K562 (cell line): ENCODE measurements around the gene BMPER. TPM values are rescaled to one million over a fixed set of nuclear protein-coding genes. Genes with fewer than 3 reads are reported as not detected.

Experiments used
- ESRRB ChIP-seq: fragments of 250-450 bp; sonication (Bioruptor Pico); IDR thresholded peaks from 2 replicates; pipeline ENCODE4 v1.5.0; 2020; ENCODE audit warnings: mild to moderate bottlenecking, moderate library complexity, borderline replicate concordance
- RAD21 ChIP-seq, 2 experiments: fragments of 250-450 bp in 1 of 2; fragments of 450-650 bp in 1 of 2; sonication (Bioruptor Pico) in 1 of 2; formaldehyde crosslinking in 1 of 2; IDR thresholded peaks in 1 of 2; conservative IDR thresholded peaks in 1 of 2; 2 replicates each; pipeline versions ENCODE4 v1.4.0 to v1.8.0; 2020 to 2022; ENCODE audit warnings: mild to moderate bottlenecking in 2 of 2, moderate library complexity in 1 of 2
- SMARCA5 ChIP-seq: fragments of 450-650 bp; IDR thresholded peaks from 2 replicates; pipeline ENCODE4 v1.6.1; 2016
- TAF15 ChIP-seq: fragments of 200-400 bp; formaldehyde crosslinking; IDR thresholded peaks from 2 replicates; pipeline ENCODE4 v1.6.1; 2017; ENCODE audit warnings: mild to moderate bottlenecking, low read depth, low read length, moderate library complexity
- TAL1 ChIP-seq: fragments of 450-650 bp; IDR thresholded peaks from 2 replicates; pipeline ENCODE4 v1.6.1; 2016; ENCODE audit warnings: mild to moderate bottlenecking
- ZNF23 ChIP-seq: fragments of 250-450 bp; sonication (Bioruptor Pico); IDR thresholded peaks from 2 replicates; pipeline ENCODE4 v1.4.0; 2020; ENCODE audit warnings: mild to moderate bottlenecking
- polyA plus RNA-seq, 8 experiments: library from polyadenylated mRNA; depleted of rRNA in 4 of 8; stranded (reverse) in 5 of 8; unstranded in 3 of 8; fragments of >200 nt; fragmentation: Nextera tagmentation in 2 of 8; fragmentation: Illumina TruSeq in 1 of 8; extraction: Ambion mirVana in 2 of 8; extraction: Trizol in 1 of 8; gene quantifications; 2 replicates each; pipeline versions ENCODE4 v1.2.1 to v1.2.3, GENCODE V29; 2011 to 2014; ENCODE audit warnings: inconsistent platforms in 1 of 8, missing spikeins in 1 of 8
- total RNA-seq, 7 experiments: library from RNA; depleted of rRNA in 6 of 7; stranded (reverse); fragments of >200 nt in 6 of 7; fragmentation: Illumina TruSeq in 2 of 7; extraction: Trizol in 2 of 7; gene quantifications; 2 replicates each; pipeline versions ENCODE4 v1.2.1 to v1.2.3, GENCODE V29; 2011 to 2021; ENCODE audit warnings: low replicate concordance in 1 of 7
- TF ChIP-seq, protein P1 (sequence below): IDR thresholded peaks from 3 replicates; pipeline ENCODE4 v1.6.1; 2011; ENCODE audit warnings: borderline replicate concordance, mild to moderate bottlenecking, moderate library complexity; ENCODE audit not compliant: insufficient read length; ENCODE audit errors: extremely low read depth
- TF ChIP-seq, protein P2 (sequence below), 3 experiments: IDR thresholded peaks in 2 of 3; conservative IDR thresholded peaks in 1 of 3; 2 replicates each; pipeline ENCODE4 v1.5.1; 2011 to 2012; ENCODE audit warnings: low read length in 3 of 3, mild to moderate bottlenecking in 3 of 3, control low read depth in 2 of 3, improper control_type of control experiment in 1 of 3, inconsistent platforms in 1 of 3, low read depth in 1 of 3, mixed read lengths in 1 of 3, moderate library complexity in 1 of 3; ENCODE audit not compliant: insufficient read depth in 2 of 3

Gene BMPER
- total and polyA plus RNA-seq, 9 of the 15 experiments (the other 6 are each of a cell fraction or from before 2014, with no cell fraction given): not detected

DNA sequence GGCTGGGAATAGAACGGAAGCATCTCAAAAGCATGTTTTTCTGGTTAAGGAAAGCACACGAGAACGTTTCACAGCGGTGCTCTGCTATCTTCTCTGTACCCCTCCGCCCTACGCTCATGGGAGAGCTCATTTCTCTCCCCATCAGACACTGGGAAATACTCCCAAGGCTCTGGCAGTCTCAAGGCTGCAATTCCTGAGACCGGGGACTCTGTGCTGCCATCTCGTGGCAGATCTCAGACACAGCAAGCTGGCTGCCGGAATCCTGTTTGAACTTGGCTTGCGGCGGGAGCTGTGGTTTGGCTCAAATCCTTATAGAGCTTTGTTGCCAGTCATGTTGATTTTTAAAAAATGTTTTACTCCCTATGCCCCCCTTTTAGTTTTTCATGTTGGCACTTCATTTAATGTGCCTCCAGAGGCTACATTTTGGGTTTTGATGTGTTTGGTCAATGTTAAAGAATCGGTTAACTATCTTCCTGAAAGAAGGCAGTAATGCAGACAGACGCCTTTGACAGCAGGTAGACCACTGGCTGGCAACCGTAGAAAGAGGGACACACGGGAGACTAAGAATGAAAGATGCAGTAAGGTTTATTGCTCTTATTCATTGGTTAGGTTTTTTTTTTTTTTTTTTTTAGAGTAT, 27.6 kb downstream of the BMPER start (continued):
- TF ChIP-seq, protein P1, sequence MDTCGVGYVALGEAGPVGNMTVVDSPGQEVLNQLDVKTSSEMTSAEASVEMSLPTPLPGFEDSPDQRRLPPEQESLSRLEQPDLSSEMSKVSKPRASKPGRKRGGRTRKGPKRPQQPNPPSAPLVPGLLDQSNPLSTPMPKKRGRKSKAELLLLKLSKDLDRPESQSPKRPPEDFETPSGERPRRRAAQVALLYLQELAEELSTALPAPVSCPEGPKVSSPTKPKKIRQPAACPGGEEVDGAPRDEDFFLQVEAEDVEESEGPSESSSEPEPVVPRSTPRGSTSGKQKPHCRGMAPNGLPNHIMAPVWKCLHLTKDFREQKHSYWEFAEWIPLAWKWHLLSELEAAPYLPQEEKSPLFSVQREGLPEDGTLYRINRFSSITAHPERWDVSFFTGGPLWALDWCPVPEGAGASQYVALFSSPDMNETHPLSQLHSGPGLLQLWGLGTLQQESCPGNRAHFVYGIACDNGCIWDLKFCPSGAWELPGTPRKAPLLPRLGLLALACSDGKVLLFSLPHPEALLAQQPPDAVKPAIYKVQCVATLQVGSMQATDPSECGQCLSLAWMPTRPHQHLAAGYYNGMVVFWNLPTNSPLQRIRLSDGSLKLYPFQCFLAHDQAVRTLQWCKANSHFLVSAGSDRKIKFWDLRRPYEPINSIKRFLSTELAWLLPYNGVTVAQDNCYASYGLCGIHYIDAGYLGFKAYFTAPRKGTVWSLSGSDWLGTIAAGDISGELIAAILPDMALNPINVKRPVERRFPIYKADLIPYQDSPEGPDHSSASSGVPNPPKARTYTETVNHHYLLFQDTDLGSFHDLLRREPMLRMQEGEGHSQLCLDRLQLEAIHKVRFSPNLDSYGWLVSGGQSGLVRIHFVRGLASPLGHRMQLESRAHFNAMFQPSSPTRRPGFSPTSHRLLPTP: no peak
- TF ChIP-seq ESRRB: no peak
- no peak for TF ChIP-seq TAL1
- TF ChIP-seq, protein P2, sequence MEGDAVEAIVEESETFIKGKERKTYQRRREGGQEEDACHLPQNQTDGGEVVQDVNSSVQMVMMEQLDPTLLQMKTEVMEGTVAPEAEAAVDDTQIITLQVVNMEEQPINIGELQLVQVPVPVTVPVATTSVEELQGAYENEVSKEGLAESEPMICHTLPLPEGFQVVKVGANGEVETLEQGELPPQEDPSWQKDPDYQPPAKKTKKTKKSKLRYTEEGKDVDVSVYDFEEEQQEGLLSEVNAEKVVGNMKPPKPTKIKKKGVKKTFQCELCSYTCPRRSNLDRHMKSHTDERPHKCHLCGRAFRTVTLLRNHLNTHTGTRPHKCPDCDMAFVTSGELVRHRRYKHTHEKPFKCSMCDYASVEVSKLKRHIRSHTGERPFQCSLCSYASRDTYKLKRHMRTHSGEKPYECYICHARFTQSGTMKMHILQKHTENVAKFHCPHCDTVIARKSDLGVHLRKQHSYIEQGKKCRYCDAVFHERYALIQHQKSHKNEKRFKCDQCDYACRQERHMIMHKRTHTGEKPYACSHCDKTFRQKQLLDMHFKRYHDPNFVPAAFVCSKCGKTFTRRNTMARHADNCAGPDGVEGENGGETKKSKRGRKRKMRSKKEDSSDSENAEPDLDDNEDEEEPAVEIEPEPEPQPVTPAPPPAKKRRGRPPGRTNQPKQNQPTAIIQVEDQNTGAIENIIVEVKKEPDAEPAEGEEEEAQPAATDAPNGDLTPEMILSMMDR (IDR thresholded peaks at IDR 0.05 in 2 of 3, conservative IDR thresholded peaks at IDR 0.05 in 1 of 3; ENCODE audit: insufficient read depth in 2 of 3, low read depth in 1 of 3, low read length in 3 of 3): peak; percentile 78 to 93 (median 82)
- TF ChIP-seq ZNF23 (CRISPR knock-in tag): no peak
- TF ChIP-seq TAF15: no peak
- TF ChIP-seq SMARCA5: no peak
- TF ChIP-seq RAD21 (CRISPR knock-in tag; conservative IDR thresholded peaks at IDR 0.05 in 1 of 2, IDR thresholded peaks at IDR 0.05 in 1 of 2): peak; percentile 63 to 69
